Measurements from ENCODE around the gene P2RX4.

GRCh38 chr12:121239351-121240061, 29.6 kb downstream of the P2RX4 start:
- TF ChIP-seq CTCF (IDR thresholded peaks at IDR 0.05) (no peak), EZH2 (IDR thresholded peaks at IDR 0.05; ENCODE audit: borderline replicate concordance, insufficient read depth, low read depth, low read length, poor library complexity, severe bottlenecking) (no peak)

All from B cell (primary cell).